Measurements from ENCODE around the gene GRHL3.

- TF ChIP-seq POLR2A (IDR thresholded peaks at IDR 0.05; ENCODE audit: low read depth, low read length) = no peak
- no peak for TF ChIP-seq TAF1 (IDR thresholded peaks at IDR 0.05; ENCODE audit: borderline replicate concordance, low read depth, low read length)
Measured at GRCh38 chr1:24327486-24327885, 8.3 kb downstream of the GRHL3 start.

All from GM12892 (cell line).